HepG2 (cell line): ENCODE data around the gene STAB2. TPM values are rescaled to one million over a fixed set of nuclear protein-coding genes. Genes with fewer than 3 reads are reported as not detected.

Source experiments
- ATAC-seq: fragments of 200-7000 bp; cut with Tn5 transposase; 3 replicates; pipeline ENCODE4 v1.9.1; 2020; ENCODE audit warnings: mild to moderate bottlenecking, moderate library complexity
- BruUV-seq: library from RNA; stranded (reverse); fragments of 400-500 nt; replicated peaks from 2 replicates; lab custom pipeline; 2021; lab: Mats Ljungman, UMichigan
- CTCF ChIA-PET: fragments of 300-600 bp; formaldehyde crosslinking; extraction: SDS; loops from one replicate; lab custom pipeline; 2021; ENCODE audit warnings: low total read pairs, inconsistent platforms, low intra/inter-chr PET ratio; lab: Yijun Ruan, JAX
- POLR2A ChIA-PET: fragments of 350-600 bp; sonication (Branson Sonifier 250); formaldehyde crosslinking; loops from one replicate; lab custom pipeline; 2020; ENCODE audit warnings: antibody characterized with exemption, inconsistent platforms; lab: Yijun Ruan, JAX
- DNase-seq: peaks from one replicate; pipeline ENCODE4 v3.0.0-alpha.2; 2015; ENCODE audit warnings: low spot score
- FAIRE-seq: peaks from 3 replicates; lab custom pipeline; 2011; peaks lifted over from hg19 to GRCh38; lab: Jason Lieb, UNC
- H2AFZ ChIP-seq: one replicate; pipeline ENCODE4 v1.6.1; 2011; ENCODE audit warnings: low read length, inconsistent platforms
- H3K27ac ChIP-seq: fragments of 300-600 bp; 3 replicates; pipeline ENCODE4 v1.8.0; 2011; ENCODE audit warnings: mixed run types, mild to moderate bottlenecking, mixed read lengths, low read length, inconsistent platforms; ENCODE audit not compliant: insufficient read depth; ENCODE audit errors: extremely low read length
- H3K27me3 ChIP-seq, 2 experiments: fragments of 200-600 bp in 1 of 2; 2 replicates in 1 of 2; 3 replicates in 1 of 2; pipeline versions ENCODE4 v1.6.0 to v1.8.0; 2011; ENCODE audit warnings: low read length in 2 of 2, mild to moderate bottlenecking in 2 of 2, moderate library complexity in 2 of 2, inconsistent platforms in 1 of 2; ENCODE audit not compliant: insufficient read depth in 2 of 2, control insufficient read depth in 1 of 2
- H3K36me3 ChIP-seq, 2 experiments: fragments of 200-600 bp in 1 of 2; replicated peaks in 1 of 2; 2 replicates in 1 of 2; 3 replicates in 1 of 2; pipeline versions ENCODE4 v1.5.1 to v1.8.0; 2011; ENCODE audit warnings: low read length in 2 of 2, inconsistent platforms in 1 of 2; ENCODE audit not compliant: insufficient read depth in 2 of 2, control insufficient read depth in 1 of 2
- H3K4me1 ChIP-seq: 2 replicates; pipeline ENCODE4 v1.5.1; 2012; ENCODE audit warnings: low read length, inconsistent platforms; ENCODE audit not compliant: insufficient read depth
- H3K4me2 ChIP-seq: 2 replicates; pipeline ENCODE4 v1.6.0; 2011; ENCODE audit warnings: low read depth, low read length, inconsistent platforms
- H3K4me3 ChIP-seq, 3 experiments: fragments of 200-600 bp in 1 of 3; sonication (generic), shearing (Covaris generic) in 1 of 3; replicated peaks in 1 of 3; 2 replicates each; pipeline ENCODE4 v1.5.1; 2011 to 2016; ENCODE audit warnings: low read length in 3 of 3, inconsistent platforms in 2 of 3, low read depth in 2 of 3, mild to moderate bottlenecking in 2 of 3, control low read depth in 1 of 3, mixed read lengths in 1 of 3; ENCODE audit not compliant: insufficient read depth in 1 of 3
- H3K79me2 ChIP-seq: one replicate; pipeline ENCODE4 v1.6.1; 2011; ENCODE audit warnings: low read length, inconsistent platforms; ENCODE audit not compliant: insufficient read depth
- H3K9ac ChIP-seq: 2 replicates; pipeline ENCODE4 v1.6.0; 2011; ENCODE audit warnings: mild to moderate bottlenecking, low read depth, low read length, inconsistent platforms; ENCODE audit not compliant: insufficient read depth
- H3K9me3 ChIP-seq: 2 replicates; pipeline ENCODE4 v1.5.1; 2012; ENCODE audit warnings: mild to moderate bottlenecking, low read length
- H4K20me1 ChIP-seq: 2 replicates; pipeline ENCODE4 v1.6.0; 2011; ENCODE audit warnings: inconsistent platforms, mild to moderate bottlenecking, low read length, moderate library complexity; ENCODE audit not compliant: insufficient read depth
- CERS6 ChIP-seq: sonication (generic); formaldehyde crosslinking; IDR thresholded peaks from 2 replicates; pipeline ENCODE4 v1.5.0; 2020; ENCODE audit warnings: missing genetic modification reagents
- CREB1 ChIP-seq, 2 experiments: fragments of 450-650 bp in 1 of 2; IDR thresholded peaks; 2 replicates each; pipeline ENCODE4 v1.6.1; 2016 to 2017; ENCODE audit warnings: control low read depth in 1 of 2, mild to moderate bottlenecking in 1 of 2, missing compliant biosample characterization in 1 of 2, missing genetic modification characterization in 1 of 2
- GZF1 ChIP-seq: sonication (generic); formaldehyde crosslinking; IDR thresholded peaks from 2 replicates; pipeline ENCODE4 v1.5.1; 2020; ENCODE audit warnings: mild to moderate bottlenecking, missing genetic modification reagents
- MYC ChIP-seq: sonication (generic); formaldehyde crosslinking; IDR thresholded peaks from 2 replicates; pipeline ENCODE4 v1.9.0; 2021; ENCODE audit warnings: missing genetic modification reagents, borderline replicate concordance
- SSRP1 ChIP-seq: IDR thresholded peaks from 2 replicates; pipeline ENCODE4 v1.6.1; 2016; ENCODE audit warnings: control low read depth
- ZBTB38 ChIP-seq: sonication (generic); formaldehyde crosslinking; IDR thresholded peaks from 2 replicates; pipeline ENCODE4 v1.5.1; 2020; ENCODE audit warnings: mild to moderate bottlenecking, missing genetic modification reagents
- ZNF30 ChIP-seq: sonication (generic); formaldehyde crosslinking; IDR thresholded peaks from 2 replicates; pipeline ENCODE4 v1.5.0; 2020; ENCODE audit warnings: mild to moderate bottlenecking, missing genetic modification reagents
- ZNF597 ChIP-seq: sonication (generic); formaldehyde crosslinking; IDR thresholded peaks from 2 replicates; pipeline ENCODE4 v1.5.0; 2020; ENCODE audit warnings: missing genetic modification reagents
- WGBS: methylation state at CpG from one replicate; pipeline ENCODE4 v1.1.6; 2017; ENCODE audit warnings: low lambda C conversion rate; 5-methylcytosine and 5-hydroxymethylcytosine counted together
- in situ Hi-C: cut with HindIII; loops from 2 replicates; pipeline ENCODE4 v1.10.0; 2017; ENCODE audit warnings: low pct_unique_long_range_greater_than_20kb; ENCODE audit not compliant: extremely low pct_ligation_motif_present
- intact Hi-C: fragments of 100-400 bp; cut with micrococcal nuclease; formaldehyde crosslinking; loops from one replicate; pipeline ENCODE4 v1.10.0; 2022; ENCODE audit not compliant: unreplicated experiment
- polyA plus RNA-seq, 8 experiments: library from polyadenylated mRNA; depleted of rRNA in 3 of 8; stranded (reverse) in 7 of 8; unstranded in 1 of 8; fragments of >200 nt; fragmentation: Illumina TruSeq in 4 of 8; extraction: Trizol in 4 of 8; gene quantifications; 2 replicates each; pipeline versions ENCODE4 v1.2.1 to v1.2.3, GENCODE V29; 2011 to 2016; ENCODE audit warnings: low read depth in 4 of 8, missing spikeins in 1 of 8, mixed read lengths in 1 of 8; ENCODE audit not compliant: insufficient read depth in 1 of 8
- total RNA-seq, 5 experiments: library from RNA; depleted of rRNA; stranded (reverse); fragments of >200 nt; fragmentation: Illumina TruSeq; extraction: Trizol; gene quantifications; 2 replicates each; pipeline ENCODE4 v1.2.3, GENCODE V29; 2016; ENCODE audit warnings: low read depth in 1 of 5
- TF ChIP-seq, protein P1 (sequence below): sonication (generic); formaldehyde crosslinking; IDR thresholded peaks from 2 replicates; pipeline ENCODE4 v1.4.0; 2020; ENCODE audit warnings: mild to moderate bottlenecking, missing genetic modification reagents
- TF ChIP-seq, protein P2 (sequence below): sonication (generic); formaldehyde crosslinking; IDR thresholded peaks from 2 replicates; pipeline ENCODE4 v1.9.0; 2022; ENCODE audit warnings: missing genetic modification reagents, mild to moderate bottlenecking, borderline replicate concordance

STAB2 gene
- total and polyA plus RNA-seq, 2 of the 13 experiments (the other 11 are each of a cell fraction or from before 2014, with no cell fraction given): not detected

DNA sequence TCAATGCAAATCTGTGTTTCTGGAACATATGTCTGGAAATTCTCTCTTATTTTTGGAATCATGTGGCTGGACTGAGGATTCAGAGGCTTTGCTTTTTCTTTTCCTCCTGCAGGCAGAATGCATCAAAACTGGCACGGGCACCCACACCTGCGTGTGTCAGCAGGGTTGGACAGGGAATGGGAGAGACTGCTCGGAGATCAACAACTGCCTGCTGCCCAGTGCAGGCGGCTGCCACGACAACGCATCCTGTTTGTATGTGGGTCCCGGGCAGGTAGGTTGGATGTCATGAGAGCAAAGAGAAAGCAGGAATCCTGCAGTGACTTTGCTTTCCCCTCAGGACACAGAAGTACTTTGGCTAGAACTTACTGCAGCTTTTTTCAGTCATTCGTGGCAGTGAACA, 90.3 kb downstream of the STAB2 start:
- in situ Hi-C loops: no loop called here
- H4K20me1 ChIP-seq: no peaks in the 10 kb centered on the region
- 0 out of 5 replicates have a peak, but pooled peaks cover 0 to 2% of the 10 kb centered on the region in 2 experiments for H3K27me3 ChIP-seq
- H3K79me2 ChIP-seq: no peaks in the 10 kb centered on the region
- WGBS: 16% methylated on average over 5 of the region's 8 CpGs
- CTCF ChIA-PET: no interaction called here
- H3K36me3 ChIP-seq: no peaks in the 10 kb centered on the region
- peaks cover 25% of the 10 kb centered on the region for H3K4me1 ChIP-seq
- H3K4me3 ChIP-seq: no peak overlapping the region
- no peak overlapping the region for H3K9ac ChIP-seq
- H2AFZ ChIP-seq: no peak overlapping the region
- H3K27ac ChIP-seq: no peak overlapping the region
- H3K9me3 ChIP-seq: no peaks in the 10 kb centered on the region
- H3K4me2 ChIP-seq: no peak overlapping the region
- BruUV-seq: no TSS peak
- ATAC-seq (no peak), DNase-seq (no peak), FAIRE-seq (no peak)
- intact Hi-C loops: no loop called here
- POLR2A ChIA-PET: no interaction called here
- TF ChIP-seq CREB1 (IDR thresholded peaks at IDR 0.05) (no peak), CREB1 (CRISPR knock-in tag; IDR thresholded peaks at IDR 0.05) (no peak), SSRP1 (no peak), GZF1 (no peak), ZNF597 (no peak), MYC (CRISPR knock-in tag) (no peak), ZNF30 (CRISPR knock-in tag) (no peak), ZBTB38 (CRISPR knock-in tag) (no peak), CERS6 (CRISPR knock-in tag) (no peak)
- TF ChIP-seq, protein P1, sequence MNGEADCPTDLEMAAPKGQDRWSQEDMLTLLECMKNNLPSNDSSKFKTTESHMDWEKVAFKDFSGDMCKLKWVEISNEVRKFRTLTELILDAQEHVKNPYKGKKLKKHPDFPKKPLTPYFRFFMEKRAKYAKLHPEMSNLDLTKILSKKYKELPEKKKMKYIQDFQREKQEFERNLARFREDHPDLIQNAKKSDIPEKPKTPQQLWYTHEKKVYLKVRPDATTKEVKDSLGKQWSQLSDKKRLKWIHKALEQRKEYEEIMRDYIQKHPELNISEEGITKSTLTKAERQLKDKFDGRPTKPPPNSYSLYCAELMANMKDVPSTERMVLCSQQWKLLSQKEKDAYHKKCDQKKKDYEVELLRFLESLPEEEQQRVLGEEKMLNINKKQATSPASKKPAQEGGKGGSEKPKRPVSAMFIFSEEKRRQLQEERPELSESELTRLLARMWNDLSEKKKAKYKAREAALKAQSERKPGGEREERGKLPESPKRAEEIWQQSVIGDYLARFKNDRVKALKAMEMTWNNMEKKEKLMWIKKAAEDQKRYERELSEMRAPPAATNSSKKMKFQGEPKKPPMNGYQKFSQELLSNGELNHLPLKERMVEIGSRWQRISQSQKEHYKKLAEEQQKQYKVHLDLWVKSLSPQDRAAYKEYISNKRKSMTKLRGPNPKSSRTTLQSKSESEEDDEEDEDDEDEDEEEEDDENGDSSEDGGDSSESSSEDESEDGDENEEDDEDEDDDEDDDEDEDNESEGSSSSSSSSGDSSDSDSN: no peak
- TF ChIP-seq, protein P2, sequence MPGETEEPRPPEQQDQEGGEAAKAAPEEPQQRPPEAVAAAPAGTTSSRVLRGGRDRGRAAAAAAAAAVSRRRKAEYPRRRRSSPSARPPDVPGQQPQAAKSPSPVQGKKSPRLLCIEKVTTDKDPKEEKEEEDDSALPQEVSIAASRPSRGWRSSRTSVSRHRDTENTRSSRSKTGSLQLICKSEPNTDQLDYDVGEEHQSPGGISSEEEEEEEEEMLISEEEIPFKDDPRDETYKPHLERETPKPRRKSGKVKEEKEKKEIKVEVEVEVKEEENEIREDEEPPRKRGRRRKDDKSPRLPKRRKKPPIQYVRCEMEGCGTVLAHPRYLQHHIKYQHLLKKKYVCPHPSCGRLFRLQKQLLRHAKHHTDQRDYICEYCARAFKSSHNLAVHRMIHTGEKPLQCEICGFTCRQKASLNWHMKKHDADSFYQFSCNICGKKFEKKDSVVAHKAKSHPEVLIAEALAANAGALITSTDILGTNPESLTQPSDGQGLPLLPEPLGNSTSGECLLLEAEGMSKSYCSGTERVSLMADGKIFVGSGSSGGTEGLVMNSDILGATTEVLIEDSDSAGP (CRISPR knock-in tag): no peak
- TF ChIP-seq, all 625 proteins: peak for 0
